Suprapubic skin (tissue), 4 donors: ENCODE measurements around the gene ENDOU. TPM values are rescaled to one million over a fixed set of nuclear protein-coding genes. Genes with fewer than 3 reads are reported as not detected.
A peak's percentile ranks its signal among the peaks of the same experiment; 100 is the strongest.

Source experiments
- DNase-seq, 2 donors: peaks; one replicate each; pipeline ENCODE4 v3.0.0-alpha.2; 2019; ENCODE audit warnings: low spot score in 2 of 2
- H3K27ac ChIP-seq: fragments of 200-600 bp; sonication (generic); one replicate; pipeline ENCODE4 v1.5.1; 2019
- H3K27me3 ChIP-seq: fragments of 200-600 bp; sonication (generic); one replicate; pipeline ENCODE4 v1.5.1; 2019
- H3K36me3 ChIP-seq: fragments of 200-600 bp; sonication (generic); one replicate; pipeline ENCODE4 v1.5.1; 2019
- H3K4me1 ChIP-seq: fragments of 200-600 bp; sonication (generic); one replicate; pipeline ENCODE4 v1.5.1; 2019
- H3K4me3 ChIP-seq: fragments of 200-600 bp; sonication (generic); one replicate; pipeline ENCODE4 v1.5.1; 2019; ENCODE audit warnings: mild to moderate bottlenecking
- H3K9me3 ChIP-seq: fragments of 200-600 bp; sonication (generic); one replicate; pipeline ENCODE4 v1.5.1; 2019
- EP300 ChIP-seq: sonication (generic); formaldehyde crosslinking; IDR thresholded peaks from one replicate; pipeline ENCODE4 v1.6.1; 2017; ENCODE audit warnings: antibody characterized with exemption
- POLR2A ChIP-seq, 2 donors: fragments of 450-650 bp; IDR thresholded peaks; one replicate each; pipeline ENCODE4 v1.6.1; 2017; ENCODE audit warnings: antibody characterized with exemption in 2 of 2, mild to moderate bottlenecking in 2 of 2, moderate library complexity in 2 of 2
- POLR2AphosphoS5 ChIP-seq, 3 donors: sonication (generic); formaldehyde crosslinking; IDR thresholded peaks; one replicate each; pipeline ENCODE4 v1.6.1; 2017; ENCODE audit warnings: antibody characterized with exemption in 3 of 3
- WGBS: methylation state at CpG from one replicate; pipeline ENCODE4 v1.1.5; 2018; 5-methylcytosine and 5-hydroxymethylcytosine counted together
- total RNA-seq, 4 donors: library from RNA; depleted of rRNA; stranded (reverse); fragments of >200 nt; gene quantifications; one replicate each; pipeline ENCODE4 v1.1.0, GENCODE V29; 2016
- TF ChIP-seq, protein P1 (sequence below), 2 donors: fragments of 200-600 bp in 1 of 2; fragments of 450-650 bp in 1 of 2; sonication (generic) in 1 of 2; IDR thresholded peaks; one replicate each; pipeline ENCODE4 v1.5.1; 2016 to 2019; ENCODE audit warnings: antibody characterized with exemption in 2 of 2, mild to moderate bottlenecking in 1 of 2, moderate library complexity in 1 of 2

The ENDOU gene
- total RNA-seq, 4 donors from 2014 or later = 3.5 to 36.1 (median 20.8) TPM

DNA sequence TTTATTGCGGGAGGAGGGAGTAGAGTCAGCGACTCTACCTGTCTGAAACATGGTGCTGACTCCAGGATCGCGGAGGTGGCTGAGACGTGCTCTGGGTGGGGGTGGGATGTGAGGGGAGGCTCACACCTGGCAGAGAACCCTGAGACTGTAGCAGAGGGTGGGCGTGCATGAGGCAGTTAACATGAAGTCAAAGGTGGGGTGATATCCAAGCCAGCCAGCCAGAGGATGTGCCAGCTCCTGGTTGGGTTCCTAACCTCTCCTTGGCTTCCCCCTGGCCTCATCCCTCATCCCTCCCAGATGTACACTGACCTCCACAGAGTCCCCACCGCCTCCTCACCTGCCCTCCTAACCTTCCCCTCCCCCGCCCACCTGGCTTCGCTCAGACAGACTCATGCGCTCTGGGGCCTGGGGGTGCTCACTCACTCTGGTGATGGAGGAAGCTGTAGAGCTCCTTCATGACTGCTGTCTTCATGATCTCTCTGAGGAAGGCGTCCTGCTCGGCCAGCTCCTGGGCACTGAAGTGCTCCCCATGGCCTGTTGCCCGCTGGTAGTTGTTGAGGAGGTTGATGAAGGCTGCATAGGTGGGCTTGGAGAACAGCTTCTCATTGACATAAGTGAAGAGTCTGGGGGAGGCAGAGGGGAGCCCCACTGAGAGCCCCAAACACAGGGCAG lies 9.3 kb downstream of the ENDOU start:
- no peak for DNase-seq
- Histone ChIP-seq H3K4me3 (peak overlapping the region; percentile 12), H3K36me3 (peaks cover 15% of the 10 kb centered on the region), H3K27ac (peak overlapping the region; percentile 17), H3K27me3 (no peaks in the 10 kb centered on the region), H3K9me3 (no peaks in the 10 kb centered on the region), H3K4me1 (peaks cover 39% of the 10 kb centered on the region)
- TF ChIP-seq POLR2A (IDR thresholded peaks at IDR 0.05) (no peak), POLR2AphosphoS5 (IDR thresholded peaks at IDR 0.05) (no peak), EP300 (no peak)
- TF ChIP-seq, protein P1, sequence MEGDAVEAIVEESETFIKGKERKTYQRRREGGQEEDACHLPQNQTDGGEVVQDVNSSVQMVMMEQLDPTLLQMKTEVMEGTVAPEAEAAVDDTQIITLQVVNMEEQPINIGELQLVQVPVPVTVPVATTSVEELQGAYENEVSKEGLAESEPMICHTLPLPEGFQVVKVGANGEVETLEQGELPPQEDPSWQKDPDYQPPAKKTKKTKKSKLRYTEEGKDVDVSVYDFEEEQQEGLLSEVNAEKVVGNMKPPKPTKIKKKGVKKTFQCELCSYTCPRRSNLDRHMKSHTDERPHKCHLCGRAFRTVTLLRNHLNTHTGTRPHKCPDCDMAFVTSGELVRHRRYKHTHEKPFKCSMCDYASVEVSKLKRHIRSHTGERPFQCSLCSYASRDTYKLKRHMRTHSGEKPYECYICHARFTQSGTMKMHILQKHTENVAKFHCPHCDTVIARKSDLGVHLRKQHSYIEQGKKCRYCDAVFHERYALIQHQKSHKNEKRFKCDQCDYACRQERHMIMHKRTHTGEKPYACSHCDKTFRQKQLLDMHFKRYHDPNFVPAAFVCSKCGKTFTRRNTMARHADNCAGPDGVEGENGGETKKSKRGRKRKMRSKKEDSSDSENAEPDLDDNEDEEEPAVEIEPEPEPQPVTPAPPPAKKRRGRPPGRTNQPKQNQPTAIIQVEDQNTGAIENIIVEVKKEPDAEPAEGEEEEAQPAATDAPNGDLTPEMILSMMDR (IDR thresholded peaks at IDR 0.05) = no peak
- WGBS = 79% methylated on average over 8 of the region's 13 CpGs

DNA sequence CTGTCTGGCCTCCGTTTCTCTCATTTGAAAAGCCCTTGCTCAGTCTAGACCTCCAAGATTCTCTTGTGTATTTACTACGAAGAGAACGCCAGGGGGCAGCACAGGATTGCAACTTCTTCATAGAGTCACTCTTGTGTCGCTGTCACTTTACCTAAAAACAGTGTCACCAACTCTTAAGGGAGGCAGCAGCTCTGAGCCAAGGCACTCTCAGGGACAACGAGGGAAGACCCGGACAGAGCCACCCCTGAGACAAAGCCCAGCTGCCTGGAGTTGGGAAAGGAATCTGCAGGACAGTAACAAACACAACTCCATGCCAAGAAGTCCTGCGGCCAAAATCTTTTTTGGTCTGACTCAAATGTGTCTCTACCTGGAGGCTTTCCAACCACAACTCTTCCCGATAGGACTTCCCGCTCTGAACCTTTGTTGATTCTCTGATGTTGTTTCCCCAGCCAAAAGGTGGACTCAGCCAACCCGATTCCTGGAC lies 9.9 kb downstream of the ENDOU start:
- Histone ChIP-seq H3K36me3 (peaks cover 10% of the 10 kb centered on the region), H3K4me1 (peaks cover 39% of the 10 kb centered on the region), H3K27ac (peak overlapping the region; percentile 17), H3K27me3 (no peaks in the 10 kb centered on the region), H3K4me3 (peak overlapping the region; percentile 12), H3K9me3 (no peaks in the 10 kb centered on the region)
- 6% methylated on average over 10 of the region's 10 CpGs for WGBS
- peak in 1 of 2 donors; percentile 90 for DNase-seq
- TF ChIP-seq, protein P1 (IDR thresholded peaks at IDR 0.05) = peak; percentile 60 to 87
- TF ChIP-seq EP300 (no peak), POLR2A (IDR thresholded peaks at IDR 0.05) (no peak), POLR2AphosphoS5 (IDR thresholded peaks at IDR 0.05) (no peak)

DNA sequence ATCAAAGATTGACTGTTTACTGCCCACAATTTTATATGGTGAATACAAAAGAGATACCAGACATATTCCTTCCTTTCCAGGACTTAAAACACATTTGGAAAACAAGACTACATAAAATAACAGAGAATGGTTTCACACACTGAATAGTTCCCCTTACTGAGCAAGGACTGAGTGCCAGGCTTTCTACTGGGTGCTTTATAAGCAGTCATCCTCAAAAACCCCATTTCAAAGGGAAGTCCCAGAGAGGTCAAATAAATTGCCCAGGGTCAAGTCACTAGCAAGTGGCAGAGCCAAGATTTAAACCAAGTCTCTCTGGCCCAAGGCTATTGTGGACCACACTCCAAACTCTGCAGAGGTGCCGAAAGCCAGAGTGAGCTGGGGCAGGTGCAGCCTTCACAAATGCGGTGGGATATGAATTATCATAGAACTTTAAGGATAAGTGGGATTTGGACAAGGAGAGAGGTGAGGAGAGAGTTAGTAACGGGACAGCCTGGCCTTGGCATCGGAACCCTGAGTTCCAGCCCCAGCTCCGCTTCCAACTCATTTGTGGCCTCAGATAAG lies 10.4 kb downstream of the ENDOU start:
- Histone ChIP-seq H3K4me3 (peak overlapping the region; percentile 12), H3K4me1 (peaks cover 39% of the 10 kb centered on the region), H3K9me3 (no peaks in the 10 kb centered on the region), H3K27ac (no peak overlapping the region), H3K27me3 (no peaks in the 10 kb centered on the region), H3K36me3 (peaks cover 7% of the 10 kb centered on the region)
- DNase-seq = no peak
- 39% methylated on average over 5 of the region's 5 CpGs for WGBS
- TF ChIP-seq POLR2AphosphoS5 (IDR thresholded peaks at IDR 0.05) (no peak), POLR2A (IDR thresholded peaks at IDR 0.05) (no peak), EP300 (no peak)
- TF ChIP-seq, protein P1 (IDR thresholded peaks at IDR 0.05) = no peak

DNA sequence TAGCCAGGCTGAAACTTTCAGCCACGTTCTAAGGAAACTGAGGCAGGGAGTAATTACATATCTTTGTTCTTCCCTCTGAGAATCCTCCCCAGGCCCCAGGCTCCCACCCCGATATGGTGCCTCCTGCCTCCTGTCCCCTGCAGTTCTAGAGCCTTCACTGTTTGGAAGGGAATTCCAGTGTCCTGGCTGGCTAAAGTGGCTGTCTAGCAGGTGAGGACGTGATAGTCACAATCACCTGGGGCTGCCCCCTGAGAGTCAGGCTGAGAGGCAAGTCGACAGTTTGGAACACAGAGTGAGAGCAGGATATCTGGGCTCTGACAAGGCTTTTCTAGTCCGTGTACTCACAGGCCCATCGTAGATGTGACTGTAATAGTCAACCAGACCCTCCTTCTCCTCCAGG lies 13.1 kb downstream of the ENDOU start:
- TF ChIP-seq POLR2A (IDR thresholded peaks at IDR 0.05) (no peak), EP300 (no peak), POLR2AphosphoS5 (IDR thresholded peaks at IDR 0.05) (no peak)
- TF ChIP-seq, protein P1 (IDR thresholded peaks at IDR 0.05) = no peak
- 97% methylated on average over 5 of the region's 6 CpGs for WGBS
- DNase-seq = no peak
- Histone ChIP-seq H3K4me1 (peaks cover 35% of the 10 kb centered on the region), H3K4me3 (no peak overlapping the region), H3K36me3 (peaks cover 4% of the 10 kb centered on the region), H3K9me3 (no peaks in the 10 kb centered on the region), H3K27ac (no peak overlapping the region), H3K27me3 (no peaks in the 10 kb centered on the region)

DNA sequence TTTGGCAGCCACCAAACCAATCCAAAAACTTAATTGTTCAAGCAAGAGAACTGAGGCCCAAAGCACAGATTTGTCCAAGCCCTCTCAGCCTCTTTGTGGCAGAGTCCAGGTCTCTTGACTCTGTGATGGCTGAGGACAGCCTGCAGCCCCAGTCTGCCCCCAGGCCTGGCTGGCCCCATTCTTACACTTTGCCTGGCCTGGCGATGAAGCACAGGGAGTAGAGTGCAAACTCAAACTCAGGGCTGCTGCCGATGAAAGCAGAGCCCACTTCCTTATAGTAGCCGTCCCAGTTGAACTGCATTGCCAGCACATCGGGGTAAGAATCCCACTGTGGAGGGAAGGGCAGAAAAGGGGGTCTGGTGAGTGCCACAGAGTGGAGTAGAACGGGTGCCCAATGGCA lies 13.8 kb downstream of the ENDOU start:
- DNase-seq = no peak
- 91% methylated on average over 5 of the region's 5 CpGs for WGBS

More for the DNA sequence above, 13.8 kb downstream of the ENDOU start:
- H3K27ac ChIP-seq = no peak overlapping the region
- H3K9me3 ChIP-seq = no peaks in the 10 kb centered on the region
- H3K36me3 ChIP-seq = peaks cover 4% of the 10 kb centered on the region
- H3K27me3 ChIP-seq = no peaks in the 10 kb centered on the region
- no peak for TF ChIP-seq POLR2AphosphoS5 (IDR thresholded peaks at IDR 0.05)
- no peak overlapping the region for H3K4me3 ChIP-seq
- H3K4me1 ChIP-seq = peaks cover 33% of the 10 kb centered on the region
